GM18868 (cell line): Measurements from ENCODE around the gene CYP2S1.
"Not testable (repeated sequence)": the region's sequence is repeated elsewhere in the genome, so short reads cannot be mapped to it uniquely, and the experiment has no call there.

Source experiments
- ATAC-seq: cut with Tn5 transposase; IDR thresholded peaks from one replicate; pipeline ENCODE4 v1.9.1; 2021; ENCODE audit warnings: mild to moderate bottlenecking, moderate library complexity; ENCODE audit not compliant: unreplicated experiment

The CYP2S1 gene

GRCh38 chr19:41194157-41194552, 1.1 kb downstream of the CYP2S1 start:
- no peak for ATAC-seq

- ATAC-seq, result no peak
These were observed 2.9 kb downstream of the CYP2S1 start for GRCh38 chr19:41195675-41196497.

DNA sequence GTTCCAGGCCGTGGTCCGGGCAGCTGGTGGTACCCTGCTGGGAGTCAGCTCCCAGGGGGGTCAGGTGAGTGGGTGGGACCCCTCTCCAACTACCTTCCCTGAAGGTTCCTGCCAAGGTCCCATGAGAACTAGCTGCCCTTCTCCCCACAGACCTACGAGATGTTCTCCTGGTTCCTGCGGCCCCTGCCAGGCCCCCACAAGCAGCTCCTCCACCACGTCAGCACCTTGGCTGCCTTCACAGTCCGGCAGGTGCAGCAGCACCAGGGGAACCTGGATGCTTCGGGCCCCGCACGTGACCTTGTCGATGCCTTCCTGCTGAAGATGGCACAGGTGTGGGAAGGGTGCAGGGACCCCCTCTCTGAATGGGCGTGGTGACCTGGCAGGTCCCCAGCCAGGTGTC, 5.5 kb downstream of the CYP2S1 start:
- ATAC-seq, result no peak

- ATAC-seq, result no peak
These were observed 10.4 kb downstream of the CYP2S1 start for GRCh38 chr19:41203371-41203770.

GRCh38 chr19:41204338-41204737, 11.3 kb downstream of the CYP2S1 start:
- ATAC-seq, result not testable (repeated sequence)

DNA sequence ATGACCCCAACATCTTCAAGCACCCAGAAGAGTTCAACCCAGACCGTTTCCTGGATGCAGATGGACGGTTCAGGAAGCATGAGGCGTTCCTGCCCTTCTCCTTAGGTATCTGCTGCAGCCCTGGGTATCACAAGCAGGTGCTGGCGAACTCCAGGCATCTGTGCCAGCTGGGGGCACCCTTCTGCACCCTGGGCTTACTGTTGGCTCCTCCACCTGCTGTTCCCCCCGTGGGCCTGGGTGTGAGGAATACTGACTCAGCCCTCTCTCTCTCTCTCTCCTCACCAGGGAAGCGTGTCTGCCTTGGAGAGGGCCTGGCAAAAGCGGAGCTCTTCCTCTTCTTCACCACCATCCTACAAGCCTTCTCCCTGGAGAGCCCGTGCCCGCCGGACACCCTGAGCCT, 13.0 kb downstream of the CYP2S1 start:
- no peak for ATAC-seq

DNA sequence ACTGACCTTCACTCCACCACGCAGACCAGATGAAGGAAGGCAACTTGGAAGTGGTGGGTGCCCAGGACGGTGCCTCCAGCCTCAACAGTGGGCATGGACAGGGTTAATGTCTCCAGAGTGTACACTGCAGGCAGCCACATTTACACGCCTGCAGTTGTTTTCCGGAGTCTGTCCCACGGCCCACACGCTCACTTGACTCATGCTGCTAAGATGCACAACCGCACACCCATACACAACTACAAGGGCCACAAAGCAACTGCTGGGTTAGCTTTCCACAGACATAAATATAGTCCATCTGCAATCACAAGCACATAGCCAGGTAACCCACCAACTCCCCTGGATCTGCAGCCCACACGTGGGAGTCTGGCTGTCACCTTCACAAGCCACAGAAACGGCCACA, 13.4 kb downstream of the CYP2S1 start:
- ATAC-seq, result no peak

DNA sequence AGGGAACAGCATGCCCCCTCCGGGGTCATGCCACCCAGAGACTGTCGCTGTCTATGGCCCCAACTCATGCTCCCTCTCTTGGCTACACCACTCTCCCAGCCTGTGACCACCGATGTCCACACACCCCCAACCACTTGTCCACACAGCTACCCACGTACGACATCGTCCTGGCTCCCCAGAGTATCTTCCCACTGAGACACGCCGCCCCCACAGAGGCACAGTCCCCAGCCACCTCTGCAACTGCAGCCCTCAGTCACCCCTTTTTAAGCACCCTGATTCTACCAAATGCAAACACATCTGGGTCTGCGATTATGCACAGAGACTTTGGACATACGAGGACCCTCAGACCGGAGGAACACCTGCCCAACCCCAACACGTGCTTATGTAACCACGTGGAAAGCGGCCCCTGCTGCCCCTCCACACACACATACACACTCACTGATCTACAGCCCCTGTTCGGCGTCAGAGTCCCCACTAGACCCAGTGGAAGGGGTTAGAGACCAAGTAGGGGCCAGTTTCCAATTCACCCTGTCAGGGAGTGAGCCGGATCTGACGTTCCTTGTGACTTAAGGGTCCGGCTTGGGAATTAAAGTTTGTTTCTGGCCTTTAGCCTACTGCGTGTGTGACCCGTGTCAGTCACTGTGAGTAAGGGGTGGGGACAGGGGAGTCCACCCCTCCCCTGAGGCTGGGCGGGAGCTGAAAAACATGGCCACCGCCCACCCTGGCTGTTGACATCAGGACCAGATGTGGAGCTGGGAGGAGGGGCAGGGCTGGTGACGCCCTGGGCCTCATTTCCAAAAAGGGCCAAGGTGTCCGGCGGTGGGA, 14.1 kb downstream of the CYP2S1 start:
- no peak for ATAC-seq

GRCh38 chr19:41214161-41214560, 21.1 kb downstream of the CYP2S1 start:
- no peak for ATAC-seq

DNA sequence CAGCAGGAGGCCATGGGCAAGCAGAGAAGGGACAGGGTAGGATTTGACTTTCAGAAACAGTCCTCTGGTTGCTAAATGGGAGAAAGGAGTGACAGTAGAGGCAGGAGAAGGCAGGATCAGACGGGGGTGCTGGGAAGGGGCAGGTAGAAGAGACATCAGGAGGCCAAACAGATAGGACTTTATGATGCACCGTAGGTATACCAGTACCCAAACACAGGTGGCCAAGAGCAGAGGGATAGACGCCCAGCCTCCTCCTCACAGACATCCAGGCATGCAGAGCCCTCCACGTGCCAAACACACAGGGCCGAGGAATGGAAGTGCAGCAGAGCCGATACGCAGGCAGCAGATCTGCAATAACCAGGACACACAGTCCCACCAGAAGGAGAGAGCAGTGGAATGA, 24.7 kb downstream of the CYP2S1 start:
- no peak for ATAC-seq

DNA sequence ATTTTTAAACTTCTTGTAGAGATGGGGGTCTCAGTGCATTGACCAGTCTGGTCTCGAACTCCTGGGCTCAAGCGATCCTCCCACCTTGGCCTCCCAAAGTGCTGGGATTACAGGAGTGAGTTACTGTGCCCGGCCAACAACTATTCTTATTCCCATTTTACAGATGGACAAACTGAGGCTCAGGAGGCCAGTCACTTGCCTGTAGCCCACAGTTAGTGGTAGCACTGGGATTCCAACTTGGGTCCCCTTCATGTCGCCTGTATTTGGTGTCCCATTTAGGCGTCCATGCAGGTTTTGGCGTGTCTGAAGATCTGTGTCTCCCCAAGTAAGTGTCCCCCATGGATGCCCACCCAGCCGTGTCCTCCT, 25.2 kb downstream of the CYP2S1 start:
- no peak for ATAC-seq

DNA sequence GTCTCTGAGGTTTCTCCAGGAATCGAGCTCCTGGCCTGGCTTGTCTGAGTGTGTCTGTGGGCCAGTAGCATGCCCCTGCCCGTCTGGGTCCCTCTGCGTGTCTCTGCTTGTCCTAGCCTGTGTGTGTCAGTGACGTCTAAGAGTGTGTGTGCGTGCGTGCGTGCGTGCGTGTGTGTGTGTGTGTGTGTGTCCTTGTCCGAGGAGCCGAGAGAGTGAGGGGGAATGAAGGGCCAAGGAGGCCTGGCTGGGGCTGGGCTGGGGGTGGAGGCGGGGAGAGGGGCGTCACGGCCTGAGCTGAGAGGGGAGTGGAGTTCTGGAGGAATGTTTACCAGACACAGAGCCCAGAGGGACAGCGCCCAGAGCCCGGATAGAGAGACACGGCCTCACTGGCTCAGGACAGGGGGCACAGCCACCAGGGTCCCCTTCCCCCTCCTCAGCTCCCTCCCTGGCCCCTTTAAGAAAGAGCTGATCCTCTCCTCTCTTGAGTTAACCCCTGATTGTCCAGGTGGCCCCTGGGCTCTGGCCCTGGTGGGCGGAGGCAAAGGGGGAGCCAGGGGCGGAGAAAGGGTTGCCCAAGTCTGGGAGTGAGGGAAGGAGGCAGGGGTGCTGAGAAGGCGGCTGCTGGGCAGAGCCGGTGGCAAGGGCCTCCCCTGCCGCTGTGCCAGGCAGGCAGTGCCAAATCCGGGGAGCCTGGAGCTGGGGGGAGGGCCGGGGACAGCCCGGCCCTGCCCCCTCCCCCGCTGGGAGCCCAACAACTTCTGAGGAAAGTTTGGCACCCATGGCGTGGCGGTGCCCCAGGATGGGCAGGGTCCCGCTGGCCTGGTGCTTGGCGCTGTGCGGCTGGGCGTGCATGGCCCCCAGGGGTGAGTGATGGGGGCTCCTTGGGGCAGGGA, 25.8 kb downstream of the CYP2S1 start, which contains the start of gene AXL:
Gene AXL (plus strand): TSS at position 609 of the 893 bp plus-strand sequence. CDS start 170 bp downstream, at position 779.
- ATAC-seq, result no peak

DNA sequence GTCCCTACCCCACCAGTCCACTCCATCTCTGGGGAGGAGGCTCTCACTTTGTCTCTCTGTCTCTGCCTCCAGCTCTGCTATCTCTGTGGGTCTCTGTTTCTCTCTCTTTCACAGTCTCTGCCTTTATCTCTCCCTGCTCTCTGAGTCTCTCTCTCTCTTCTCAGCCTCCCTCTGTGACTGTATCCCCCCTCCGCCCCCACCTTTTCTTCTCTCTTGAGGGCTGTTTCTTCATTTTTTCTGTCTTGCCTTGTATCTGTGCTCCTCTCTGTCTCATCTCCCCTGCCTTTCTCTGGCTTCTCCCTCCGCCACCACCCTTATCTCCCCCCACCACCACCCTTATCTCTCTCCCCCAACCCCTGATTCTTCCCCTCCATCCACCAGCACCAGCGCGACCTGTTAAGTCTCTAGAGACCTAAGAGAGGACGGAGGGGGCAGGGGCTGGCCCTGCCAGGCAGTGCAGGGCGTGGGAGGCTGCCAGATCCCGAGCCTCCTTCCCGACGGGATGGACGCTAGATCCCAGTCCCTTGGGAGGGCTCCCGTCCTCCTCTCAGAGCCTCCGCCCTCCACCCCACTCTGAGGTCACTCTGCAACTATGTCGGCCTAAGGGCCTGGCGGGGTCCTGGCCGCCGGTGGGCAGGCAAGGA, 27.0 kb downstream of the CYP2S1 start:
- ATAC-seq, result no peak

GRCh38 chr19:41220811-41221210, 27.8 kb downstream of the CYP2S1 start:
- ATAC-seq, result no peak

DNA sequence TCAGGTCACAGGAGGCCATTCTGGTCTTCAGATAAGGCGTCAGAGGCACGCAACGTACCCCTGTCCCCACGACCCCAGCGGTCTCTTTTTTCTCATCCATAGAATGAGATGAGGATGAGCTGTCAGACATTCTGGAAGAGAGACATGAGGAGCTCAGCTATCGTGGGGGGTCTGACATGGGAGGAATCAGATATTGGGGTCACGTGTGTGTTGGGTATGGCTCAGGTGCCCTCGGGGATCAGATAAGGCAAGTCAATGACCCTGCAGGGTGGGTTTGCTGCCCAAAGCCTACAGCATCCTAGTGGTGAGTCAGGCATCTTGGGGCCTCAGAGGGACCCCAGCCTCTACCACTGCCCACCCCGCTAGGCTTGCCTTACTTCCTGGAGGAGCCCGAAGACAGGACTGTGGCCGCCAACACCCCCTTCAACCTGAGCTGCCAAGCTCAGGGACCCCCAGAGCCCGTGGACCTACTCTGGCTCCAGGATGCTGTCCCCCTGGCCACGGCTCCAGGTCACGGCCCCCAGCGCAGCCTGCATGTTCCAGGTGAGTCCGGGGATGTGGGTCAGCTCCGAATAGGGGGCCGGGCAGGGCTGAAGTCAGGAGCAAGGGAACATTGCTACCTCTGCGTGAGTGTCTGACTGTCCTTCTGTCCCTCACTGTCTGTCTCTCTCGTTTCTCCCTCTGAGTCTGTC, 28.6 kb downstream of the CYP2S1 start:
- ATAC-seq, result no peak

GRCh38 chr19:41222240-41222639, 29.2 kb downstream of the CYP2S1 start:
- no peak for ATAC-seq

GRCh38 chr19:41223431-41224234, 30.6 kb downstream of the CYP2S1 start:
- ATAC-seq, result no peak

DNA sequence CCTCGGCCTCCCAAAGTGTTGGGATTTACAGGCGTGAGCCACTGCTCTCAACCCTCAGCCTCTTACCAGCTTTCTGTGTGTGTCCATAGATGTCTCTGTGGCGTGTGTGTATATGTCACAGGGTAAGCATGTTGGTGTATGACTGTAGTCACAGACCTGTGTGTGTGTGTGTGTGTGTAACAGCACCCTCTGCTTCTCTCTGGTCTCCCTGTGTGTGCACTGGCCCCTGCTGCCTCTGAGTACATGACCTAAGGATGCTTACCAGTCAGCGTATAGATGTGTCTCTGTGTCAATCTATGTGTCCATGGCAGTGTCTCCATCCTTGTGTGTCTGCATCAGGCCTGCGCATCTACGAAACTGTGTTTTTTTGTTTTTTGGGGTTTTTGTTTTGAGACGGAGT, 31.6 kb downstream of the CYP2S1 start:
- no peak for ATAC-seq
